ENCODE measurements around the gene GRM5. TPM values are rescaled to one million over a fixed set of nuclear protein-coding genes. Genes with fewer than 3 reads are reported as not detected.

GRM5 gene
- total RNA-seq, 2 donors from 2014 or later: 1.4 to 8.6 TPM

- Histone ChIP-seq H3K36me3 (no peaks in the 10 kb centered on the region), H3K4me3 (no peak overlapping the region), H3K27ac (no peak overlapping the region), H3K9me3 (no peaks in the 10 kb centered on the region), H3K27me3 (replicated peaks; ENCODE audit: insufficient read depth) (no peaks in the 10 kb centered on the region), H3K4me1 (ENCODE audit: control insufficient read depth in 1 of 2, low read depth in 2 of 2) (no peaks in the 10 kb centered on the region)
- TF ChIP-seq CTCF (IDR thresholded peaks at IDR 0.05): no peak
- no peak for ATAC-seq (ENCODE audit: insufficient number of reproducible peaks, low FRiP score, low read depth)
- DNase-seq (ENCODE audit: low spot score): no peak
These were observed 471.4 kb downstream of the GRM5 start for GRCh38 chr11:88594274-88594950.

- no peak for TF ChIP-seq CTCF (IDR thresholded peaks at IDR 0.05)
- ATAC-seq (ENCODE audit: insufficient number of reproducible peaks, low FRiP score, low read depth) (no peak), DNase-seq (ENCODE audit: low spot score) (no peak)
- Histone ChIP-seq H3K9me3 (no peaks in the 10 kb centered on the region), H3K36me3 (no peaks in the 10 kb centered on the region), H3K27me3 (replicated peaks; ENCODE audit: insufficient read depth) (no peaks in the 10 kb centered on the region), H3K4me3 (no peak overlapping the region), H3K27ac (no peak overlapping the region), H3K4me1 (ENCODE audit: control insufficient read depth in 1 of 2, low read depth in 2 of 2) (no peaks in the 10 kb centered on the region)
These were observed 475.4 kb downstream of the GRM5 start for GRCh38 chr11:88590361-88590760.

GRCh38 chr11:88583251-88583650, 482.5 kb downstream of the GRM5 start:
- no peak overlapping the region for H3K4me3 ChIP-seq
- DNase-seq (ENCODE audit: low spot score): no peak
- TF ChIP-seq CTCF (IDR thresholded peaks at IDR 0.05): no peak
- H3K4me1 ChIP-seq (ENCODE audit: control insufficient read depth in 1 of 2, low read depth in 2 of 2): no peaks in the 10 kb centered on the region
- no peak for ATAC-seq (ENCODE audit: insufficient number of reproducible peaks, low FRiP score, low read depth)
- H3K9me3 ChIP-seq: no peaks in the 10 kb centered on the region
- no peak overlapping the region for H3K27ac ChIP-seq
- H3K36me3 ChIP-seq: no peaks in the 10 kb centered on the region
- no peaks in the 10 kb centered on the region for H3K27me3 ChIP-seq (replicated peaks; ENCODE audit: insufficient read depth)

GRCh38 chr11:88579466-88579865, 486.3 kb downstream of the GRM5 start:
- Histone ChIP-seq H3K27me3 (replicated peaks; ENCODE audit: insufficient read depth) (no peaks in the 10 kb centered on the region), H3K4me3 (no peak overlapping the region), H3K36me3 (no peaks in the 10 kb centered on the region), H3K9me3 (no peaks in the 10 kb centered on the region), H3K27ac (no peak overlapping the region), H3K4me1 (ENCODE audit: control insufficient read depth in 1 of 2, low read depth in 2 of 2) (no peaks in the 10 kb centered on the region)
- DNase-seq (ENCODE audit: low spot score) (no peak), ATAC-seq (ENCODE audit: insufficient number of reproducible peaks, low FRiP score, low read depth) (no peak)
- TF ChIP-seq CTCF (IDR thresholded peaks at IDR 0.05): no peak

GRCh38 chr11:88576741-88577140, 489.0 kb downstream of the GRM5 start:
- H3K27me3 ChIP-seq (replicated peaks; ENCODE audit: insufficient read depth): no peaks in the 10 kb centered on the region
- ATAC-seq (ENCODE audit: insufficient number of reproducible peaks, low FRiP score, low read depth) (no peak), DNase-seq (ENCODE audit: low spot score) (no peak)
- no peaks in the 10 kb centered on the region for H3K4me1 ChIP-seq (ENCODE audit: control insufficient read depth in 1 of 2, low read depth in 2 of 2)
- no peak overlapping the region for H3K27ac ChIP-seq
- H3K9me3 ChIP-seq: no peaks in the 10 kb centered on the region
- no peak for TF ChIP-seq CTCF (IDR thresholded peaks at IDR 0.05)
- no peak overlapping the region for H3K4me3 ChIP-seq
- H3K36me3 ChIP-seq: no peaks in the 10 kb centered on the region

Measured in thoracic aorta (tissue), 2 donors.